H1 (cell line): Measurements from ENCODE around the gene PAX7.

Source experiments
- EZH2 ChIP-seq: fragments of 200-600 bp; sonication (generic); IDR thresholded peaks from 2 replicates; pipeline ENCODE4 v1.7.1; 2012; ENCODE audit warnings: low read depth, mild to moderate bottlenecking, moderate library complexity, low read length, inconsistent platforms; ENCODE audit not compliant: severe bottlenecking
- POLR2A ChIP-seq, 2 experiments: IDR thresholded peaks; 1 replicate in 1 of 2; 2 replicates in 1 of 2; pipeline ENCODE4 v1.6.1; 2011; ENCODE audit warnings: low read depth in 2 of 2, low read length in 2 of 2, mild to moderate bottlenecking in 2 of 2; ENCODE audit errors: control extremely low read depth in 1 of 2

DNA sequence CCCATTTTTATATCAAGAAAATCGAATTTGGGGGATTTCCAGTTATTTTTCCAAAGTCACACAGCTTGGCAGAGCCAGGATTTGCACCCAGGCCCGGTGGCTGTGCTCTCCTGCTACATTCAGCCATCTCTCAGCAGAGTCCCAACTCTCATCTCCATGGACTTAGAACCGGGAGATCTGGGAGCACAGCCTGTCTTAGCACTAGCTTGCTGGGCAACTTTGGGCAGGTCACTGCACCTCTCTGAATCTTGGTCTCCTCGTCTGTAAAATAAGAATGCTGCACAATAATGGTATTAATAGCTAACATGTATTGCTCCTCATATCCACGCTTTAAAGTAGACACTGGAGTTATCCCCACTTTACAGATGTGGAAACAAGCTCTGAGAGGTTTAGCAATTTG is 47.8 kb upstream of the PAX7 start:
- TF ChIP-seq POLR2A (IDR thresholded peaks at IDR 0.05; ENCODE audit: control extremely low read depth in 1 of 2, low read depth in 2 of 2, low read length in 2 of 2) (no peak), EZH2 (no peak)
